NCI-H2227 treated with DMSO at 0.1 percent for 48 hours (cell line): ENCODE results near the gene IFI6.
"Not testable (repeated sequence)": the region's sequence is repeated elsewhere in the genome, so short reads cannot be mapped to it uniquely, and the experiment has no call there.

Source experiments
- DNase-seq: peaks from one replicate; lab custom pipeline; 2025; lab: John Stamatoyannopoulos, UW

The IFI6 gene

GRCh38 chr1:27628712-27629111, 43.3 kb downstream of the IFI6 start:
- no peak for DNase-seq

GRCh38 chr1:27627733-27628132, 44.3 kb downstream of the IFI6 start:
- not testable (repeated sequence) for DNase-seq

GRCh38 chr1:27627061-27627460, 44.9 kb downstream of the IFI6 start:
- no peak for DNase-seq

GRCh38 chr1:27626031-27626935, 45.7 kb downstream of the IFI6 start:
- no peak for DNase-seq

- no peak for DNase-seq
Observed at GRCh38 chr1:27624467-27625178, 47.4 kb downstream of the IFI6 start.

GRCh38 chr1:27623327-27624212, 48.4 kb downstream of the IFI6 start:
- no peak for DNase-seq

- no peak for DNase-seq
Observed at GRCh38 chr1:27622828-27623227, 49.2 kb downstream of the IFI6 start.

GRCh38 chr1:27621051-27621920, 50.7 kb downstream of the IFI6 start:
- no peak for DNase-seq

- not testable (repeated sequence) for DNase-seq
Observed at GRCh38 chr1:27619782-27620438, 52.1 kb downstream of the IFI6 start.

GRCh38 chr1:27618341-27619082, 53.5 kb downstream of the IFI6 start:
- DNase-seq, result no peak

GRCh38 chr1:27617420-27617819, 54.6 kb downstream of the IFI6 start:
- DNase-seq, result no peak

- DNase-seq, result no peak
Observed at GRCh38 chr1:27616441-27616840, 55.6 kb downstream of the IFI6 start.
